Measurements from ENCODE around the gene KIAA0408.
"Not testable (repeated sequence)": the region's sequence is repeated elsewhere in the genome, so short reads cannot be mapped to it uniquely, and the experiment has no call there.

Gene KIAA0408

DNA sequence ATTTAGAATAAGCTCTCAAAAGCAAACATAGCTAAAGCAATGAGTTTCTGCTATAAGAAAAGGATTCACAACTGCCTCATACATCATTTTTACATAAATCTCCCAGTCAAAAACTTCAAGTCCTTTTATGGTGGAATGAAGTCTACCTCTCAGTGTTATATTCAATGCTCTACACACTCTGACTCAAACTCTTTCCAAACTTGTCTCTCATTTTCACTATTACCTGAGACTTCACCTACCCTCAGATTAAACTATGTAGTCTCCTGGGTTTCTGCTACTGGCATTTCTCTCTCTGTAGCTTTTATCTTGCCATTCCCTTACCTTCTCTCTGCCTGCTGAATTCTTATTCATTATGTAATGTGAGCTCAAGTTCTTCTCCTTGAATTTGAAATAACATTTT, 11.4 kb downstream of the KIAA0408 start:
- H3K27me3 Mint-ChIP-seq: peaks cover 12% of the 10 kb centered on the region
- no peak overlapping the region for H3K4me3 Mint-ChIP-seq
- H3K9me3 Mint-ChIP-seq: no peaks in the 10 kb centered on the region
- no peak overlapping the region for H3K27ac Mint-ChIP-seq
- DNase-seq (no peak), ATAC-seq (no peak)
- H3K4me1 Mint-ChIP-seq: no peaks in the 10 kb centered on the region

DNA sequence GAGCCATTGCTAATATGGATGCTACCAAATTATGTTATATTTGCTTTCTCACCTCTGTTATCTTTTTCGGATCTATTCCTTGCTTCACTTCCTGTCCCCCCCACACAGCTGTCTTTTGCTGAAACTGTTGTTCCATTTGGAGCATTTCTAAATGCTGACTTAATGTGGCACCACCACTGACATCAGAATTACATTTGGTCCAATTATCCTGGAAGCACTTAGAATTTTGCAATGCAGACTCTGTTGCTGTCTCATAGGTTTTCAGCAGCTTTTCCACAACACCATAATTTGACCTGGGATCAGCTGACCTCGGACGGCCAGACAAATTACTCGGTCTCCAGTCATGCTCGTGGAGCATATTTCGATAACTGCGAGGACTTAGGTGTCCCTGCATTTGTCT, 12.8 kb downstream of the KIAA0408 start:
- no peak overlapping the region for H3K4me3 Mint-ChIP-seq
- no peak overlapping the region for H3K27ac Mint-ChIP-seq
- H3K9me3 Mint-ChIP-seq: no peaks in the 10 kb centered on the region
- no peaks in the 10 kb centered on the region for H3K4me1 Mint-ChIP-seq
- ATAC-seq: no peak
- DNase-seq: no peak
- H3K27me3 Mint-ChIP-seq: peaks cover 12% of the 10 kb centered on the region

DNA sequence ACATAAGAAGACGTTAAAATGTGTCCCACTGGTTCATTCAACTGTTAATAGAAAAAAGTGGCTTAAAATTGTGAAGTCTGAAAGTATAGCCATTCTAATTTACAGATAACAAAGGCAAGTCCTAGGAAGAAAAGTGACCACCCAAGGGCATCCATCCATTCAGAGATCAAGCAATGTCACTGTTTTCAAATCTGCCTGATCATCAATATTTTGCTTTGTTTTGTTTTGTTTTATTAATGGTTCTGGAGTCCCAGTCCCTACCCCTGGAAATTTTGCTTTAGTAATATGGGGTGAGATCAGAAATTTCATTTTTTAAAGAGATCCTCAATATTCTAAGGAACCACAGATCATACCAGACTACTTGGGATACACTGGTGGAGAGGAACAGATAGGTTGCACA, 17.3 kb downstream of the KIAA0408 start:
- DNase-seq: no peak
- Mint-ChIP-seq H3K9me3 (no peaks in the 10 kb centered on the region), H3K27ac (no peak overlapping the region), H3K4me1 (no peaks in the 10 kb centered on the region), H3K4me3 (no peak overlapping the region), H3K27me3 (peaks cover 19% of the 10 kb centered on the region)
- no peak for ATAC-seq

DNA sequence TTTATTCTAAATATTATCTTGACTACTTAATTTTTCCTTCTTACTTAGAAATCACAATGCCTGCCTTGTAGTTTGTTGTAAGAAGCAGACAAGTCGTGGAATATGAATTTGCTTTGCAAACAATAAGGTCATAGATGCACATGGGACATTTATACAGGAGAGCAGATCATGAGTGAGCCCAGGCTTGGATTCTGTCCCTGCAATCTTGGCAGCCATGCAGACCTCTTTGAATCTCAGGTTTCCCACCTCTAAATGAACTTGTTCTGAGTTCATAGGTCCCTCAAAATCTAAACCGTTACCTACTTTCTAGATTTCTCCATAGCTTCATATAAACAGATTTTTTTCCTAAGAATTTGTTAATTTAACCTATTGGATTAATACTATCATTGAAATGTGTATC, 19.5 kb downstream of the KIAA0408 start:
- ATAC-seq: no peak
- peaks cover 22% of the 10 kb centered on the region for H3K27me3 Mint-ChIP-seq
- no peak overlapping the region for H3K4me3 Mint-ChIP-seq
- no peaks in the 10 kb centered on the region for H3K9me3 Mint-ChIP-seq
- no peak for DNase-seq
- H3K4me1 Mint-ChIP-seq: no peaks in the 10 kb centered on the region
- no peak overlapping the region for H3K27ac Mint-ChIP-seq

- H3K4me1 Mint-ChIP-seq: no peaks in the 10 kb centered on the region
- no peaks in the 10 kb centered on the region for H3K9me3 Mint-ChIP-seq
- no peak for ATAC-seq
- H3K27me3 Mint-ChIP-seq: peaks cover 15% of the 10 kb centered on the region
- DNase-seq: no peak
- H3K27ac Mint-ChIP-seq: no peak overlapping the region
- no peak overlapping the region for H3K4me3 Mint-ChIP-seq
These were observed 22.5 kb downstream of the KIAA0408 start for GRCh38 chr6:127436578-127437110.

DNA sequence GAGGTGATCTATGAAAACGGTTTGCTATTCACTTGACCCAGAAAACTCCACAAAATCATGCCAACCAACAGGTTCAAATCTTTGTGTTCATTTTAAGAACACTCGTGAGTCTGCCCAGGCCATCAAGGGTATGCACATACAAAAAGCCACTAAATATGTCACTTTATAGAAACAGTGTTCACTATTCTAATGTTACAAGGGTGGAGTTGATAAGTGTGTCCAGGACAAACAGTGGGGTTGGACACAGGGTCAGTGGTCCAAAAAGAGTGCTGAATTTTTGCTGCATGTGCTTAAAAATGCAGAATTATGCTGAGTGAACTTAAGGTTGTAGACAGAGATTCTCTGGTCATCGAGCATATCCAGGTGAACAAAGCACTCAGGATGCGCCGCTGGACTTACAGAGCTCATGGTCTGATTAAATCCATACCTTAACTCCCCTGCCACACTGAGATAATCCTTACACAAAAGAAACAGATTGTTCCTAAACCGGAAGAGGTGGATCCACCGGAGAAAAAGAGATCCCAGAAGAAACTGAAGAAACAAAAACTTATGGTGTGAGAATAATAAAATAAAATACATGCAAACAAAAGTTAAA, 23.5 kb downstream of the KIAA0408 start:
- peaks cover 11% of the 10 kb centered on the region for H3K27me3 Mint-ChIP-seq
- H3K9me3 Mint-ChIP-seq: no peaks in the 10 kb centered on the region
- no peak for ATAC-seq
- no peak overlapping the region for H3K27ac Mint-ChIP-seq
- no peaks in the 10 kb centered on the region for H3K4me1 Mint-ChIP-seq
- DNase-seq: no peak
- no peak overlapping the region for H3K4me3 Mint-ChIP-seq

- H3K9me3 Mint-ChIP-seq: no peaks in the 10 kb centered on the region
- ATAC-seq (no peak), DNase-seq (no peak)
- no peaks in the 10 kb centered on the region for H3K4me1 Mint-ChIP-seq
- no peak overlapping the region for H3K4me3 Mint-ChIP-seq
- H3K27me3 Mint-ChIP-seq: peaks cover 7% of the 10 kb centered on the region
- H3K27ac Mint-ChIP-seq: no peak overlapping the region
These were observed 24.5 kb downstream of the KIAA0408 start for GRCh38 chr6:127434651-127435050.

- not testable (repeated sequence) for H3K4me1 Mint-ChIP-seq, H3K9me3 Mint-ChIP-seq, DNase-seq, H3K4me3 Mint-ChIP-seq, H3K27ac Mint-ChIP-seq, H3K27me3 Mint-ChIP-seq, ATAC-seq
These were observed 30.6 kb downstream of the KIAA0408 start for GRCh38 chr6:127428562-127428961.

DNA sequence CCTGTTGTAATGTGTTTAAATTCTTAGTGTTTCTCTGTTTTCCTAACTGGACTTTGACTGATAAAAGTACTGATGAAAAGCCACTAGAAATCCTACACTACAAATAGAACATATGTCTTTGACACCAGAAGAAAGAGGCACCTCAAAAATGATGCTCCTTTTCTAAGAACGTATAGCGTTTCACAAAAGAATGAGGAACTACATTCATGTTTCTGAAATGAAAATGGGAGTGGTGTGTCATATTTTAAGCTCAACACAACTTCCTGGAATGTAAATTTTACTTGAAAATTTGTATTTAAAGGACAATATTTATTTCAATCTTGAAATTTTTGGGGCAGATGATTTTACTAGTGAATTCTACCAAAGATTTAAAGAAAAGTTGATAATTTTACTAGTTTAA, 35.3 kb downstream of the KIAA0408 start:
- H3K4me3 Mint-ChIP-seq: no peak overlapping the region

GRCh38 chr6:127421164-127421563, 38.0 kb downstream of the KIAA0408 start:
- not testable (repeated sequence) for ATAC-seq, H3K27me3 Mint-ChIP-seq, H3K9me3 Mint-ChIP-seq, H3K4me3 Mint-ChIP-seq, DNase-seq
- peak overlapping the region in 1 of 2 donors; percentile 66 for H3K27ac Mint-ChIP-seq
- H3K4me1 Mint-ChIP-seq: peaks cover 21% of the 10 kb centered on the region

More for the DNA sequence above, 35.3 kb downstream of the KIAA0408 start:
- DNase-seq (no peak), ATAC-seq (no peak)
- H3K27me3 Mint-ChIP-seq: no peaks in the 10 kb centered on the region
- H3K27ac Mint-ChIP-seq: peak overlapping the region in 1 of 2 donors; percentile 94
- H3K4me1 Mint-ChIP-seq: peaks cover 21% of the 10 kb centered on the region
- peaks cover 0 to 6% of the 10 kb centered on the region in 2 donors for H3K9me3 Mint-ChIP-seq

DNA sequence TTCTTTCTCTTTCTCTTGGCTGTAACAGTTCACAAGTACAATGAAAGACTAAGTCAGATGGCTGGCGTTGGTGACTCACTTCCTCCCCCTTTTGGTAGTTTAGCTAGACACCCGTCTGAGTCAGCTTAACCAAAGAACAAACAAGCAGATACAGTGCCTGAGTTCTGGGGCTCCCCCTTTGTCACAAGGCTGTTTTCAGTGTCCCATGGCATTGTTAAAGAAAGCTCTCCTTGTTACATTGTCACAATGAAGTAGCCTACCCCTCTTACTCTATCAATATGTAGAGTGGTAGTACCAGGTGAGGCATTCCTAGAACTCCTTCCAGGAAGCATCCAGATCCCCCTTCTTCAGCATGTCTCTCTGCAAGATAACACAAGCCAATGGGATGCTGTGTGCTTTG, 38.6 kb downstream of the KIAA0408 start:
- peak overlapping the region; percentile 55 to 66 for H3K27ac Mint-ChIP-seq
- peaks cover 21% of the 10 kb centered on the region for H3K4me1 Mint-ChIP-seq
- no peaks in the 10 kb centered on the region for H3K27me3 Mint-ChIP-seq
- H3K4me3 Mint-ChIP-seq: peak overlapping the region in 1 of 2 donors; percentile 7
- ATAC-seq: peak; percentile 100
- peak; percentile 70 to 87 for DNase-seq
- H3K9me3 Mint-ChIP-seq: no peaks in the 10 kb centered on the region

- Mint-ChIP-seq H3K27ac (no peak overlapping the region), H3K4me3 (no peak overlapping the region), H3K9me3 (no peaks in the 10 kb centered on the region), H3K27me3 (no peaks in the 10 kb centered on the region), H3K4me1 (no peaks in the 10 kb centered on the region)
- ATAC-seq (no peak), DNase-seq (no peak)
These were observed 44.1 kb downstream of the KIAA0408 start for GRCh38 chr6:127415096-127415495.

- DNase-seq, H3K9me3 Mint-ChIP-seq, ATAC-seq, H3K27me3 Mint-ChIP-seq, H3K4me3 Mint-ChIP-seq, H3K27ac Mint-ChIP-seq, H3K4me1 Mint-ChIP-seq: not testable (repeated sequence)
These were observed 46.1 kb downstream of the KIAA0408 start for GRCh38 chr6:127413123-127413522.

DNA sequence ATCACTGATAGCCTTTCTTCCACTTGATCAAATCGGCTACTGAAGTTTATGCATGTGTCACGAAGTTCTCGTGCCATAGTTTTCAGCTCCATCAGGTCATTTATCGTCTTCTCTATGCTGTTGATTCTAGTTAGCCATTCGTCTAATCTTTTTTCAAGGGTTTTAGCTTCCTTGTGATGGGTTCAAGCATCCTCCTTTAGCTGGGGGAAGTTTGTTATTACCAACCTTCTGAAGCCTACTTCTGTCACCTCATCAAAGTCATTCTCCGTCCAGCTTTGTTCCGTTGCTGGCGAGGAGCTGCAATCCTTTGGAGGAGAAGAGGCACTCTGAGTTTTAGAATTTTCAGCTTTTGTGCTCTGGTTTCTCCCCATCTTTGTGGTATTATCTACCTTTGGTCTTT, 47.2 kb downstream of the KIAA0408 start:
- not testable (repeated sequence) for H3K27ac Mint-ChIP-seq

More for the DNA sequence above, 47.2 kb downstream of the KIAA0408 start:
- DNase-seq, H3K4me1 Mint-ChIP-seq, H3K27me3 Mint-ChIP-seq, H3K4me3 Mint-ChIP-seq, ATAC-seq, H3K9me3 Mint-ChIP-seq: not testable (repeated sequence)

Measured in stimulated activated naive CD8-positive, alpha-beta T cell treated with anti-CD3 and anti-CD28 coated beads, Interleukin-15, amount 100 ng/mL, for 72 hours (primary cell).